Osteocyte (in vitro differentiated cells): ENCODE data around the gene ERP44. TPM values are rescaled to one million over a fixed set of nuclear protein-coding genes. Genes with fewer than 3 reads are reported as not detected.

Experiments
- DNase-seq: peaks from one replicate; pipeline ENCODE4 v3.0.0; 2021; ENCODE audit warnings: mixed read lengths; ENCODE audit not compliant: unreplicated experiment; ENCODE audit errors: extremely low spot score
- H3K27ac Mint-ChIP-seq: one replicate; pipeline ENCODE4 v1.8.0; 2021; ENCODE audit warnings: mild to moderate bottlenecking, mixed read lengths; ENCODE audit not compliant: unreplicated experiment
- H3K27me3 Mint-ChIP-seq: one replicate; pipeline ENCODE4 v1.8.0; 2021; ENCODE audit warnings: mixed read lengths; ENCODE audit not compliant: unreplicated experiment
- H3K36me3 Mint-ChIP-seq: one replicate; pipeline ENCODE4 v1.8.0; 2021; ENCODE audit warnings: mixed read lengths; ENCODE audit not compliant: unreplicated experiment
- H3K4me1 Mint-ChIP-seq: one replicate; pipeline ENCODE4 v1.8.0; 2021; ENCODE audit warnings: mixed read lengths; ENCODE audit not compliant: unreplicated experiment
- H3K4me3 Mint-ChIP-seq: one replicate; pipeline ENCODE4 v1.8.0; 2021; ENCODE audit warnings: mild to moderate bottlenecking, moderate library complexity, mixed read lengths; ENCODE audit not compliant: unreplicated experiment
- H3K9me3 Mint-ChIP-seq: one replicate; pipeline ENCODE4 v1.8.0; 2021; ENCODE audit warnings: mixed read lengths; ENCODE audit not compliant: unreplicated experiment
- total RNA-seq: library from RNA; stranded (reverse); gene quantifications from 2 replicates; pipeline ENCODE4 v1.2.1, GENCODE V29; 2021
- TF ChIP-seq, protein P1 (sequence below): fragments of 200-600 bp; sonication (generic); IDR thresholded peaks from 2 replicates; pipeline ENCODE4 v1.5.0; 2021; ENCODE audit warnings: antibody characterized with exemption, mild to moderate bottlenecking, moderate library complexity

ERP44 gene
- total RNA-seq, 1 donor from 2014 or later: 24.7 TPM

DNA sequence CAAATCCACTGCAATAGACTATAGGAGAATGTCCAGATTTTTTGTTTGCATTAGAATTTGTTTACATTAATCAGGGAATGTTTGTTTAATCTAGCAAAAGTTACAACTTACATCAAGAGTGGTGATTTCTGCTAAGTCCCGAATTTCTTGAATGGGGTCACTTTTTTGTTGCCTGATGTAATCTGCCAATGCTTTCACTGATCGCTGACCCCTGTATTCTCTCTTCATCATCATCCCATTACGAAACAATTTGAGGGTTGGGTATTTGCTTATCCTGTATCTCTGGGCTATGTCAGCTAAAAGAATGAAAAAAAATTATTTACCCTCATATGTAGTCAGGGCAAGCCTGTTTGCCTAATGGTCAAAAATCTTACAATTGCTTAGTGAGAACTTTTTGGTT is 76.9 kb downstream of the ERP44 start:
- Mint-ChIP-seq H3K27me3 (no peaks in the 10 kb centered on the region), H3K4me1 (no peaks in the 10 kb centered on the region), H3K9me3 (peaks cover 12% of the 10 kb centered on the region), H3K36me3 (peaks cover 40% of the 10 kb centered on the region), H3K4me3 (no peak overlapping the region), H3K27ac (no peak overlapping the region)
- DNase-seq: no peak
- TF ChIP-seq, protein P1, sequence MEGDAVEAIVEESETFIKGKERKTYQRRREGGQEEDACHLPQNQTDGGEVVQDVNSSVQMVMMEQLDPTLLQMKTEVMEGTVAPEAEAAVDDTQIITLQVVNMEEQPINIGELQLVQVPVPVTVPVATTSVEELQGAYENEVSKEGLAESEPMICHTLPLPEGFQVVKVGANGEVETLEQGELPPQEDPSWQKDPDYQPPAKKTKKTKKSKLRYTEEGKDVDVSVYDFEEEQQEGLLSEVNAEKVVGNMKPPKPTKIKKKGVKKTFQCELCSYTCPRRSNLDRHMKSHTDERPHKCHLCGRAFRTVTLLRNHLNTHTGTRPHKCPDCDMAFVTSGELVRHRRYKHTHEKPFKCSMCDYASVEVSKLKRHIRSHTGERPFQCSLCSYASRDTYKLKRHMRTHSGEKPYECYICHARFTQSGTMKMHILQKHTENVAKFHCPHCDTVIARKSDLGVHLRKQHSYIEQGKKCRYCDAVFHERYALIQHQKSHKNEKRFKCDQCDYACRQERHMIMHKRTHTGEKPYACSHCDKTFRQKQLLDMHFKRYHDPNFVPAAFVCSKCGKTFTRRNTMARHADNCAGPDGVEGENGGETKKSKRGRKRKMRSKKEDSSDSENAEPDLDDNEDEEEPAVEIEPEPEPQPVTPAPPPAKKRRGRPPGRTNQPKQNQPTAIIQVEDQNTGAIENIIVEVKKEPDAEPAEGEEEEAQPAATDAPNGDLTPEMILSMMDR: no peak

- DNase-seq: no peak
- no peaks in the 10 kb centered on the region for H3K4me1 Mint-ChIP-seq
- no peaks in the 10 kb centered on the region for H3K27me3 Mint-ChIP-seq
- H3K4me3 Mint-ChIP-seq: no peak overlapping the region
- peaks cover 11% of the 10 kb centered on the region for H3K9me3 Mint-ChIP-seq
- peaks cover 39% of the 10 kb centered on the region for H3K36me3 Mint-ChIP-seq
- TF ChIP-seq, protein P1: no peak
- H3K27ac Mint-ChIP-seq: no peak overlapping the region
Observed at GRCh38 chr9:100020121-100020795, 78.5 kb downstream of the ERP44 start.

DNA sequence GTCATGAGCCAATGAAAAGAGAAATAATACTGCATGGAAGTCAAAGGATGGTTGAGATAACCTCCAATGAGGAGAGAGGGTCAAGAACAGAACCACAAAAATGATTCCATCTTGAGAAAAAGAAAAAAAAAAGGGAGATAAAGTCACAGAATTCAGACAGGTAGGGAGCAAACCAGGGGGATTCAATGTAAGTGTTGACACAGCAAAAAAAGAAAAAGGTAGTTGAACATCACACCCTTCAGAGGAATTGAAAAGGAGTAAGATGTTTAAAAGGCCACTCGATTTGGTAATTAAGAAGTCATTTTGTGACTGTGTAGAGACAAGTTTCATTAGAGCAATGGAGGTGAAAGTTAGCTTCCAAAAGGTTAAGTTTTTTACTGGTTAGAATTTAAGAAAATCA is 79.3 kb downstream of the ERP44 start:
- Mint-ChIP-seq H3K27me3 (no peaks in the 10 kb centered on the region), H3K27ac (no peak overlapping the region), H3K4me1 (no peaks in the 10 kb centered on the region), H3K4me3 (no peak overlapping the region), H3K36me3 (peaks cover 32% of the 10 kb centered on the region), H3K9me3 (peaks cover 4% of the 10 kb centered on the region)
- no peak for DNase-seq
- TF ChIP-seq, protein P1: no peak

DNA sequence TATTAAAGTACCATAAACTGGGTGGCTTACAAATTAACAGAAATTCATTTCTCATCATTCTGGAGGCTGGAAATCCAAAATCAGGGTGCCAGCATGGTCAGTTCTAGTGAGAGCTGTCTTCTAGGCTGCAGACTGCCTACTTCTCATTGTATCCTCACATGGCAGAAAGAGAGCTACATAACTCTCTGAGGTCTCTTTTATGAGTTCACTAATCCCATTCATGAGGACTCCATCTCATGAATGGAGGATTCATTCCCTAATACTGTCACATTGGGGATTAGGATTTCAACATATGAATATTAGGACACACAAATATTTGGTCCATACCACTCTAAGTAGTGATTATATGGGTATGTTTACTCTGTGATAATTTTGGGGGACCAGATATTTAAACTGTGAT is 84.0 kb downstream of the ERP44 start:
- peaks cover 30% of the 10 kb centered on the region for H3K36me3 Mint-ChIP-seq
- H3K4me1 Mint-ChIP-seq: no peaks in the 10 kb centered on the region
- no peaks in the 10 kb centered on the region for H3K27me3 Mint-ChIP-seq
- TF ChIP-seq, protein P1: no peak
- H3K27ac Mint-ChIP-seq: no peak overlapping the region
- H3K9me3 Mint-ChIP-seq: peaks cover 6% of the 10 kb centered on the region
- DNase-seq: no peak
- no peak overlapping the region for H3K4me3 Mint-ChIP-seq

DNA sequence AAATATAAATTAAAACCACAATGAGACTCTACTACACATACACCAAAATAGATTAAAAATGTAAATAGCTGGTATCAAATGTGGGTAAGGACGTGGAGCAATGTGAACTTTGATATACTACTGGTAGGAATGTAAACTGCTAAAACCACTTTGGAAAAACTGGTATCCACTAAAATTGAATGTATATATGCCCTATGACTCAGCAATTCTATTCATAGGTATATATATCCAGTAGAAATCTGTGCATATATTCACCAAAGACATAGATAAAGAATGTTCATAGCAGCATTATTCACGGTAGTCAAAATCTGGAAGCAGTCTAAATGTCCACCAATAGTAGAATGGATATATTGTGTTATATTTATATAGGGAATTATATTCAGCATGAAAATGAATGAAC is 85.2 kb downstream of the ERP44 start:
- Mint-ChIP-seq H3K27ac (no peak overlapping the region), H3K27me3 (no peaks in the 10 kb centered on the region), H3K9me3 (peaks cover 6% of the 10 kb centered on the region), H3K36me3 (peaks cover 25% of the 10 kb centered on the region), H3K4me1 (no peaks in the 10 kb centered on the region), H3K4me3 (no peak overlapping the region)
- TF ChIP-seq, protein P1: no peak
- no peak for DNase-seq
